ENCODE measurements around the gene ULK3. TPM values are rescaled to one million over a fixed set of nuclear protein-coding genes. Genes with fewer than 3 reads are reported as not detected.

Gene ULK3
- total and polyA plus RNA-seq, 2 of the 4 experiments (the other 2 are of a cell fraction), result 11.8 to 22.7 TPM

- H3K9ac ChIP-seq (ENCODE audit: low read depth, low read length), result no peak overlapping the region
- no peak overlapping the region for H2BK5ac ChIP-seq (ENCODE audit: low read depth, low read length, poor library complexity, severe bottlenecking)
- no peak overlapping the region for H3K4ac ChIP-seq (ENCODE audit: low read depth, low read length)
- peaks cover 7% of the 10 kb centered on the region; the same call in 1 of the 2 replicates for H3K9me1 ChIP-seq (ENCODE audit: insufficient read depth, low read length)
- no peak overlapping the region for H2AK5ac ChIP-seq (ENCODE audit: low read depth, low read length)
- no TSS peak for BruUV-seq (replicated peaks)
- H3K9me3 ChIP-seq (ENCODE audit: control insufficient read depth, insufficient read depth, low read length), result no peaks in the 10 kb centered on the region
- POLR2A ChIA-PET (ENCODE audit: unreplicated experiment), result no interaction called here
- no peak overlapping the region for H3K56ac ChIP-seq (ENCODE audit: extremely low read depth, insufficient read depth, low read length)
- no peak for TF ChIP-seq MXI1 (IDR thresholded peaks at IDR 0.05; ENCODE audit: borderline replicate concordance, low read depth, low read length)
- no peak for TF ChIP-seq MAZ (IDR thresholded peaks at IDR 0.05; ENCODE audit: borderline replicate concordance, low read depth, low read length)
- TF ChIP-seq POLR2A (IDR thresholded peaks at IDR 0.05; ENCODE audit: low read depth, low read length), result no peak
- no peak for TF ChIP-seq SMC3 (IDR thresholded peaks at IDR 0.05; ENCODE audit: low read depth, low read length)
- TF ChIP-seq ELK1 (IDR thresholded peaks at IDR 0.05; ENCODE audit: borderline replicate concordance, low read depth, low read length), result no peak
- no peak for TF ChIP-seq RCOR1 (IDR thresholded peaks at IDR 0.05; ENCODE audit: insufficient replicate concordance, low read length)
- TF ChIP-seq RFX5 (IDR thresholded peaks at IDR 0.05; ENCODE audit: low read depth, low read length), result no peak
- TF ChIP-seq USF2 (IDR thresholded peaks at IDR 0.05; ENCODE audit: low read depth, low read length), result no peak
- TF ChIP-seq CEBPB (IDR thresholded peaks at IDR 0.05; ENCODE audit: low read depth, low read length), result no peak
- TF ChIP-seq NFE2L2 (IDR thresholded peaks at IDR 0.05; ENCODE audit: low read depth, low read length), result no peak
- no peak for TF ChIP-seq RAD21 (IDR thresholded peaks at IDR 0.05; ENCODE audit: low read length)
- TF ChIP-seq MAFK (IDR thresholded peaks at IDR 0.05; ENCODE audit: low read depth, low read length), result no peak
- TF ChIP-seq CHD1 (IDR thresholded peaks at IDR 0.05; ENCODE audit: low read depth, low read length), result no peak
- no peak for TF ChIP-seq BHLHE40 (IDR thresholded peaks at IDR 0.05; ENCODE audit: low read depth, low read length)
- no peak for TF ChIP-seq FOS (IDR thresholded peaks at IDR 0.05; ENCODE audit: low read depth, low read length)
- TF ChIP-seq CTCF (conservative IDR thresholded peaks at IDR 0.05; ENCODE audit: low read depth, low read length), result no peak
- dilution Hi-C loops (cut with HindIII; ENCODE audit: low sequenced_read_pairs, unreplicated experiment) (no loop called here), in situ Hi-C loops (cut with MboI; ENCODE audit: low sequenced_read_pairs) (no loop called here), intact Hi-C loops (cut with micrococcal nuclease) (no loop called here)
- H3K36me3 ChIP-seq (ENCODE audit: control insufficient read depth, insufficient read depth, low read length), result peaks cover 46% of the 10 kb centered on the region
- peaks cover 3 to 65% of the 10 kb centered on the region in 2 experiments for H3K79me1 ChIP-seq (ENCODE audit: low read depth in 1 of 2, low read length in 2 of 2)
- H3K4me3 ChIP-seq (ENCODE audit: insufficient read depth, low read depth, low read length), result no peak overlapping the region
- H3K14ac ChIP-seq (replicated peaks; ENCODE audit: low read depth, low read length), result no peak overlapping the region
- CTCF ChIA-PET, result interaction anchor here (0.5 to 0.9 kb wide), 2 partner anchors 29 to 141 kb away, joined by 3 to 4 read pairs; no protein-coding TSS in a partner anchor
- no peak for DNase-seq
- no peak overlapping the region for H2BK15ac ChIP-seq (ENCODE audit: low read depth, low read length)
- peaks cover 2% of the 10 kb centered on the region; the same call in 1 of the 2 replicates for H3K4me1 ChIP-seq (ENCODE audit: control insufficient read depth, insufficient read depth, low read length)
- no peak overlapping the region for H4K5ac ChIP-seq (ENCODE audit: low read depth, low read length)
- no peak for ATAC-seq (ENCODE audit: low read depth)
- no peak overlapping the region for H2AFZ ChIP-seq (replicated peaks; ENCODE audit: low read length, poor library complexity)
- H3K4me2 ChIP-seq (ENCODE audit: low read depth, low read length), result no peak overlapping the region
- H2BK120ac ChIP-seq (ENCODE audit: low read depth, low read length), result no peak overlapping the region
- no peaks in the 10 kb centered on the region for H3K27me3 ChIP-seq (ENCODE audit: control insufficient read depth, insufficient read depth, low read length)
- 100% methylated on average over 1 of the region's 16 CpGs; no CpG with 5 or more reads in 1 of the 2 experiments for WGBS, 2 experiments (ENCODE audit: extremely low coverage in 2 of 2, insufficient read length in 1 of 2)
- H4K91ac ChIP-seq (ENCODE audit: insufficient read depth, low read depth, low read length), result no peak overlapping the region
- no peak overlapping the region for H3K18ac ChIP-seq (ENCODE audit: low read depth, low read length)
- no peak overlapping the region for H3K23ac ChIP-seq (ENCODE audit: low read depth, low read length)
- H4K20me1 ChIP-seq (ENCODE audit: insufficient read depth, low read length), result peaks cover 59% of the 10 kb centered on the region
- no peak overlapping the region for H2BK20ac ChIP-seq (ENCODE audit: low read depth, low read length)
- no peak overlapping the region for H4K8ac ChIP-seq (ENCODE audit: low read depth in 2 of 2, low read length in 2 of 2)
- H3K27ac ChIP-seq (ENCODE audit: insufficient read depth, low read length), result no peak overlapping the region
- no peak overlapping the region for H2AK9ac ChIP-seq (replicated peaks; ENCODE audit: low read depth, low read length, poor library complexity)
These were observed 43.6 kb downstream of the ULK3 start for GRCh38 chr15:74799255-74799855.

Data from IMR-90 (cell line).